CD14-positive monocyte (primary cell): ENCODE results near the gene ZDHHC14. TPM values are rescaled to one million over a fixed set of nuclear protein-coding genes. Genes with fewer than 3 reads are reported as not detected.
A peak's percentile ranks its signal among the peaks of the same experiment; 100 is the strongest.

Source experiments
- DNase-seq, 3 donors: peaks; one replicate each; pipeline ENCODE4 v3.0.0-alpha.2; 2011 to 2022
- H2AFZ ChIP-seq: 2 replicates; pipeline ENCODE4 v1.6.0; 2012; ENCODE audit warnings: mild to moderate bottlenecking, low read depth, low read length, inconsistent platforms; ENCODE audit not compliant: insufficient read depth, poor library complexity, severe bottlenecking
- H3K27ac ChIP-seq, 2 donors: 1 replicate in 1 of 2; 2 replicates in 1 of 2; pipeline ENCODE4 v1.5.1; 2012 to 2013; ENCODE audit warnings: low read length in 2 of 2, control low read depth in 1 of 2, inconsistent platforms in 1 of 2, low read depth in 1 of 2, mild to moderate bottlenecking in 1 of 2
- H3K27me3 ChIP-seq, 2 donors: one replicate each; pipeline versions ENCODE4 v1.6.0 to v1.6.1; 2011 to 2013; ENCODE audit warnings: low read length in 2 of 2; ENCODE audit not compliant: control insufficient read depth in 2 of 2, insufficient read depth in 2 of 2
- H3K36me3 ChIP-seq, 2 donors: replicated peaks in 1 of 2; 1 replicate in 1 of 2; 2 replicates in 1 of 2; pipeline versions ENCODE4 v1.5.1 to v1.6.1; 2012 to 2013; ENCODE audit warnings: low read length in 2 of 2, control low read depth in 1 of 2, inconsistent platforms in 1 of 2, mild to moderate bottlenecking in 1 of 2; ENCODE audit not compliant: insufficient read depth in 2 of 2, control insufficient read depth in 1 of 2
- H3K4me1 ChIP-seq, 2 donors: 1 replicate in 1 of 2; 2 replicates in 1 of 2; pipeline versions ENCODE4 v1.5.1 to v1.6.1; 2012 to 2013; ENCODE audit warnings: low read length in 2 of 2, control low read depth in 1 of 2, inconsistent platforms in 1 of 2, mild to moderate bottlenecking in 1 of 2, moderate library complexity in 1 of 2; ENCODE audit not compliant: insufficient read depth in 2 of 2, control insufficient read depth in 1 of 2
- H3K4me2 ChIP-seq: replicated peaks from 2 replicates; pipeline ENCODE3; 2012; ENCODE audit warnings: low read length, moderate library complexity, mild to moderate bottlenecking; ENCODE audit not compliant: poor library complexity, severe bottlenecking; ENCODE audit errors: extremely low read depth
- H3K4me3 ChIP-seq, 3 experiments: fragments of 200-600 bp in 1 of 3; sonication (generic) in 1 of 3; replicated peaks in 1 of 3; 1 replicate in 2 of 3; 2 replicates in 1 of 3; pipeline ENCODE4 v1.5.1; 2011 to 2013; ENCODE audit warnings: low read length in 3 of 3, mild to moderate bottlenecking in 3 of 3, control low read depth in 2 of 3, low read depth in 2 of 3, inconsistent platforms in 1 of 3, moderate library complexity in 1 of 3
- H3K79me2 ChIP-seq: 2 replicates; pipeline ENCODE4 v1.6.0; 2012; ENCODE audit warnings: mild to moderate bottlenecking, control low read depth, inconsistent platforms, low read length, moderate library complexity; ENCODE audit not compliant: insufficient read depth
- H3K9ac ChIP-seq: 2 replicates; pipeline ENCODE4 v1.6.0; 2017; ENCODE audit warnings: low read length, mild to moderate bottlenecking; ENCODE audit not compliant: insufficient read depth, poor library complexity, severe bottlenecking
- H3K9me3 ChIP-seq, 2 donors: replicated peaks in 1 of 2; 1 replicate in 1 of 2; 2 replicates in 1 of 2; pipeline versions ENCODE4 v1.5.1 to v1.6.1; 2012 to 2013; ENCODE audit warnings: low read length in 2 of 2, control low read depth in 1 of 2; ENCODE audit not compliant: control insufficient read depth in 1 of 2, insufficient read depth in 1 of 2
- H4K20me1 ChIP-seq: 2 replicates; pipeline ENCODE4 v1.6.0; 2012; ENCODE audit warnings: mild to moderate bottlenecking, low read length, control low read depth, moderate library complexity; ENCODE audit not compliant: insufficient read depth
- H3K27ac Mint-ChIP-seq, 7 donors: one replicate each; pipeline ENCODE4 v1.8.0; 2020; ENCODE audit warnings: mild to moderate bottlenecking in 7 of 7, mixed read lengths in 7 of 7, moderate library complexity in 6 of 7, inconsistent platforms in 2 of 7
- H3K27me3 Mint-ChIP-seq, 3 donors: one replicate each; pipeline ENCODE4 v1.8.0; 2021 to 2022; ENCODE audit warnings: low read depth in 3 of 3, mild to moderate bottlenecking in 3 of 3, mixed read lengths in 3 of 3, moderate library complexity in 3 of 3, inconsistent platforms in 1 of 3
- H3K36me3 Mint-ChIP-seq, 2 donors: one replicate each; pipeline ENCODE4 v1.8.0; 2020; ENCODE audit warnings: mixed read lengths in 2 of 2, inconsistent platforms in 1 of 2, mild to moderate bottlenecking in 1 of 2
- H3K4me1 Mint-ChIP-seq: one replicate; pipeline ENCODE4 v1.8.0; 2020; ENCODE audit warnings: mild to moderate bottlenecking, mixed read lengths
- H3K4me3 Mint-ChIP-seq, 2 donors: one replicate each; pipeline ENCODE4 v1.8.0; 2020; ENCODE audit warnings: mild to moderate bottlenecking in 2 of 2, mixed read lengths in 2 of 2, moderate library complexity in 1 of 2
- H3K9me3 Mint-ChIP-seq, 7 donors: one replicate each; pipeline ENCODE4 v1.8.0; 2020 to 2022; ENCODE audit warnings: mixed read lengths in 7 of 7, mild to moderate bottlenecking in 6 of 7, moderate library complexity in 6 of 7, inconsistent platforms in 2 of 7
- CTCF ChIP-seq: fragments of 200-600 bp; IDR thresholded peaks from one replicate; pipeline ENCODE4 v1.8.0; 2022; ENCODE audit warnings: antibody characterized with exemption, mild to moderate bottlenecking
- WGBS: methylation state at CpG from one replicate; pipeline ENCODE4 v1.1.5; 2013; ENCODE audit warnings: missing lambda C conversion rate; ENCODE audit not compliant: insufficient coverage; 5-methylcytosine and 5-hydroxymethylcytosine counted together
- intact Hi-C, 2 donors: fragments of 100-400 bp; cut with micrococcal nuclease; formaldehyde crosslinking; loops; one replicate each; pipeline versions ENCODE4 v1.15.0 to v1.15.1; 2023
- polyA plus RNA-seq, 3 donors: library from polyadenylated mRNA; depleted of rRNA in 1 of 3; unstranded in 2 of 3; stranded (reverse) in 1 of 3; fragments of 300-500 nt in 2 of 3; fragments of >200 nt in 1 of 3; fragmentation: Illumina TruSeq in 2 of 3; gene quantifications; 1 replicate in 2 of 3; 2 replicates in 1 of 3; pipeline ENCODE4 v1.2.3, GENCODE V29; 2012 to 2021

ZDHHC14 gene
- polyA plus RNA-seq, 3 donors = 0.30 to 1.7 (median 0.93) TPM

- H3K4me1 ChIP-seq = no peaks in the 10 kb centered on the region
- TF ChIP-seq CTCF = no peak
- H3K27me3 ChIP-seq = no peaks in the 10 kb centered on the region
- no peak overlapping the region for H3K27ac ChIP-seq
- Mint-ChIP-seq H3K4me1 (peaks cover 13% of the 10 kb centered on the region), H3K9me3 (no peaks in the 10 kb centered on the region), H3K36me3 (no peaks in the 10 kb centered on the region), H3K4me3 (no peak overlapping the region), H3K27ac (peak overlapping the region in 1 of 7 donors; percentile 51), H3K27me3 (no peaks in the 10 kb centered on the region)
- H4K20me1 ChIP-seq = no peaks in the 10 kb centered on the region
- H3K36me3 ChIP-seq = no peaks in the 10 kb centered on the region
- no peak overlapping the region for H3K4me2 ChIP-seq
- intact Hi-C loops = no loop called here
- no peaks in the 10 kb centered on the region for H3K79me2 ChIP-seq
- H2AFZ ChIP-seq = no peak overlapping the region
- 27% methylated on average over 2 of the region's 4 CpGs for WGBS
- no peak overlapping the region for H3K9ac ChIP-seq
- no peak for DNase-seq
- H3K9me3 ChIP-seq = no peaks in the 10 kb centered on the region
- no peak overlapping the region for H3K4me3 ChIP-seq
These were observed 75.5 kb downstream of the ZDHHC14 start for GRCh38 chr6:157456524-157456829.

- Histone ChIP-seq H3K9me3 (no peaks in the 10 kb centered on the region), H3K27me3 (no peaks in the 10 kb centered on the region), H3K4me3 (no peak overlapping the region), H3K4me2 (no peak overlapping the region), H3K36me3 (no peaks in the 10 kb centered on the region), H3K27ac (no peak overlapping the region), H4K20me1 (no peaks in the 10 kb centered on the region), H3K79me2 (no peaks in the 10 kb centered on the region), H3K4me1 (no peaks in the 10 kb centered on the region), H3K9ac (no peak overlapping the region), H2AFZ (no peak overlapping the region)
- Mint-ChIP-seq H3K36me3 (no peaks in the 10 kb centered on the region), H3K27ac (no peak overlapping the region), H3K9me3 (no peaks in the 10 kb centered on the region), H3K27me3 (peaks cover 0 to under 1% (median 0%) of the 10 kb centered on the region in 3 donors), H3K4me1 (peaks cover 13% of the 10 kb centered on the region), H3K4me3 (no peak overlapping the region)
- intact Hi-C loops = no loop called here
- TF ChIP-seq CTCF = no peak
- no peak for DNase-seq
- 81% methylated on average over 2 of the region's 6 CpGs for WGBS
These were observed 76.8 kb downstream of the ZDHHC14 start for GRCh38 chr6:157457787-157458186.
